ENCODE measurements around the gene FSD1.

FSD1 gene

DNA sequence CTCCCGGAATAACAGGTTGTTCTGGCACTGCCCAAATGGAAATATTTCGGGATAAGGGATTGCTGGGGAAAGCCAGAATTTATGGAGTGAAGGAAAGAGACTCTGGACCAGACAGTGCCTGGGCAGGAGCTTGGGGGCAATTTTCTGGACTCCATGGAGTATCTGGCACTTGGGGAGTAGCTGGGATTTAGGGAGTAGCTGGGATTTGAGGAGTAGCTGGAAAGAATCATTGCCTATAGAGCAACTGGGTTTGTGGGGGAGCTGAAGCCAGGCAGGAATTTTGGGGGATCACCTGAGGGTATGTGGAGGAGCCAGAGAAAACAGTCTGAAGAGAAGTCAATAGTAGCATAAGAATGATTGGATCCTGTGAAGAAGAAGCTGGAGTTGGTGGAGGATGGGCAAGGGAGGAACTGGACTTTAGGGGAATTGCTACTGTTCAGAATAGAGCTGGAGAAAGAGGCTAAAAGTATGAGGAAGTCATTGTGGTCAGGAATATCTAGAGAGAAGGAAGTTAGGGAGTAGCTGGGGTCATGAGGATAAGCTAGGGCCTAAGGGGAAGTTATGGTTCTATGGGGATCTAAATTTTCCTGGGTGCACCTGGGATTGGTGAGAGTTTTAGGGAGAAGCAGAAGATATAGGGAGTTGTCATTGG is 14.8 kb downstream of the FSD1 start:
- DNase-seq (ENCODE audit: low spot score), result no peak

DNA sequence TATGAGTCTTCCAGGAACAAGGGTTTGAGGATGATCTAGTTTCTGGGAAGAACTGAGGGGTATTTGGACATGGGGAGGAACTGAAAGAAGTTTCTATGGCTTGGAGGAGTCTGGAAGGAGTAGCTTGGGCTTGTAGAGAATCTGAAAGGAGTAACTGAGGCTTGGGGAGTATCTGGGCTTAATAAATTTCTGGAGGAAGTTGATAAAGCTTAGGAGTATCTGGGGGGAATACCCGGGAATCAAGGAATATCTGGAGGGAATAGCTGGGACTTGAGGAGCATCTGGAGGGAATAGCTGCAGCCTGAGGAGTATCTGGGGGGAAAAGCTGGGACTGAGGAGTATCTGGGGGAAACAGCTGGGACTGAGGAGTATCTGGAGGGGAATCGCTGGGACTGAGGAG is 16.0 kb downstream of the FSD1 start:
- no peak for DNase-seq (ENCODE audit: low spot score)

DNA sequence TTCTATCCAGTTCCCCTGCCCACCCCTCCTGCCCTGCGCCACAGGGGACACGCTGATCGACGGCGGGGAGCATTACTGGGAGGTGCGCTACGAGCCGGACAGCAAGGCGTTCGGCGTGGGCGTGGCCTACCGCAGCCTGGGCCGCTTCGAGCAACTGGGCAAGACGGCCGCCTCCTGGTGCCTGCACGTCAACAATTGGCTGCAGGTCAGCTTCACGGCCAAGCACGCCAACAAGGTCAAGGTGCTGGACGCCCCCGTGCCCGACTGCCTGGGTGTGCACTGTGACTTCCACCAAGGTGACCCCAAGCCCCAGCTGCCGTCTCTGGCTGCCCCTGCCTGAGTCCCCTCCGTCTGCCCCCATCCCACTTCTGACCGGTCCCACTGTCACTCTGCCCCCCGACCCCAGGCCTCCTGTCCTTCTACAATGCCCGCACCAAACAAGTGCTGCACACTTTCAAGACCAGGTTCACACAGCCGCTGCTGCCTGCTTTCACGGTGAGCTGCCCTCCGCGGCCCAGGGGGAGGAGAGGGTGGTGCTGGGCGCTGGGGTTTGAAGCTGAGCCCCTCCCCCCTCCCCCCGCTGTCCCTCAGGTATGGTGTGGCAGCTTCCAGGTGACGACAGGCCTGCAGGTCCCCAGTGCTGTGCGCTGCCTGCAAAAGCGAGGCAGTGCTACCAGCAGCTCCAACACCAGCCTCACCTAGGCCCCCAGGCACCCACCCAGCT is 18.7 kb downstream of the FSD1 start:
- DNase-seq (ENCODE audit: low spot score), result no peak

DNA sequence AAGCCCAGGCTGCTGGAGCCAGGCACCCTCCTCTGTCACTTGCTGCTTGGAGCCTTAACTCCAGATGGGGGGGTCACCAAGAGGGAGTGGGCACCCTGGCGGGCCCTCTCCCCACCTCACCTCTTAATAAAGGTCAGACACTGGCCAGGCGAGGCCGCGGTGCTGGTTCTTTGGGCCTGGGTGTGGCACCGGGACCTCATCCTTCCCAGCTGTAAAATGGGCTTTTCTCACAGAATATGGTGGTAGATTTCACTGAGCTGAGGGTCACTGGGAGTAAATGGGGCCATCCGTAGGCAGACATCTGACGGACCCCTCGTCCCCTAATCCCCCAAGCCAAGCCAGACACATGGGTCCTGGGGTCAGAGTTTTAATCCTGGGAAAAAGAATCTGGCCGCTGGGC is 19.3 kb downstream of the FSD1 start:
- DNase-seq (ENCODE audit: low spot score), result no peak

DNA sequence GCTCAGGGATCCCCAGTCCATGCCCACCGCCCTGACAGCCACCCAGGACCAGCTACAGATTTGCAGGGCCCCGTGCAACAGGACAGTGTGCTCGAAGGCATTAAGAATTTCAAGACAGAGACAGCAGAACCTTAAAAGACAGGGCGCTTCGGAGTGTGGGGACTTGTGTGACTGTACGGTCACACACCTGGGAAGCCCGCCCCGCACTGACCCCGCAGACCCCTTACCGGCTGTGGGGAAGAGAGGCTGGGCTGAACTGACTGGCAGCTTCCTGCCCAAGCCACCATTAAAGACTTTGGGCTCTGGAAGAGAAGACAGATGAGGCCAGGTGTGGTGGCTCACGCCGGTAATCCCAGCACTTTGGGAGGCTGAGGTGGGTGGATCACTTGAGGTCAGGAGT is 19.8 kb downstream of the FSD1 start:
- DNase-seq (ENCODE audit: low spot score), result no peak

DNA sequence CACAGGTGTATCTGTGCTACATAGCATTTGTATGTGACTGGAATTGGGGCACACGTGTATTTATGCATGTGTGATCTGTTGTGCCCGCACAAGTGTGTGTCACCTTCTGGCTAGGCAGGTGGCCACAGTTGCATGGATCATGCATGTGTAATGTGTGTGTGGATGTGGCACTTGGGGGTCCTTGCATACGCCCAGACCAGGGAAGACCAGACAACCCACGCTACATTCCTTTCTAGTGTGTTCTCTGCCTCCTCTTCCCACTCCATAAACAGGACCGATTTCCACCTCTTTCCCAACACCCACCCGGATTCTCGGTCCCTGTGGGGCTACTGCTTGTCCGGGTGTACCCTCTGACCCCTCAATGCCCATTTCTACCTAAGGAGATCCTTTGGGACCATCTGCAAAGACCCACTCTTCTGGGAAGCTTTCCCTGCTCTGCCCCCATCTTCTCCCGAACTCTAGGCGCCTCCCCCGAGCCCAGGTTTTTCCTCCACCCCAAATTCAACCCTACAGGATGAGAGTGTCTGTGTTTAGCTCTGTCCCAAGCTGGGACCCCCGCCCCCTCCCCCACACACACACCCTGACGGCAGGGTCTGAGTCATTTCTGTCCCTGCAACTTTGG is 21.9 kb downstream of the FSD1 start:
- no peak for DNase-seq (ENCODE audit: low spot score)

DNA sequence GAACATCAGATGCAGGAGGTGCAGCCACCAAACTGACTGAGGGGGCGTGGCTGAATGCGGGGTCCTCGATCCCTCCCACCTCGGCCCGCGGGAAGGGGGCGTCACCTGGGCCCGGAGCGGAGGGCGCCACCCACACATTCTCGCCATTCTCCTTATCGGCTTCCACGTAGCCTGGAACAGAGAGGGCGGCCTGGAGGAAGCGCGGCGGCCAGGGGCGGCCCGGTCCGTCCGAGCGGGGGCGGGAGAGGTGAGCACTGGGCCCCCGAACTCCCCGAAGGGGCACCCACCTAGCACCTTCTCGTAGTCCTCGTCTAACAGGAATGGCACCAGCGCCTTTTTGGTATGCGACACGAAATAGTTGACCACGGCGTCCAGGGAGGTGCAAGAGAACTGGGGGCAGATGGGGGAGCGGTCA is 22.4 kb downstream of the FSD1 start:
- no peak for DNase-seq (ENCODE audit: low spot score)

DNA sequence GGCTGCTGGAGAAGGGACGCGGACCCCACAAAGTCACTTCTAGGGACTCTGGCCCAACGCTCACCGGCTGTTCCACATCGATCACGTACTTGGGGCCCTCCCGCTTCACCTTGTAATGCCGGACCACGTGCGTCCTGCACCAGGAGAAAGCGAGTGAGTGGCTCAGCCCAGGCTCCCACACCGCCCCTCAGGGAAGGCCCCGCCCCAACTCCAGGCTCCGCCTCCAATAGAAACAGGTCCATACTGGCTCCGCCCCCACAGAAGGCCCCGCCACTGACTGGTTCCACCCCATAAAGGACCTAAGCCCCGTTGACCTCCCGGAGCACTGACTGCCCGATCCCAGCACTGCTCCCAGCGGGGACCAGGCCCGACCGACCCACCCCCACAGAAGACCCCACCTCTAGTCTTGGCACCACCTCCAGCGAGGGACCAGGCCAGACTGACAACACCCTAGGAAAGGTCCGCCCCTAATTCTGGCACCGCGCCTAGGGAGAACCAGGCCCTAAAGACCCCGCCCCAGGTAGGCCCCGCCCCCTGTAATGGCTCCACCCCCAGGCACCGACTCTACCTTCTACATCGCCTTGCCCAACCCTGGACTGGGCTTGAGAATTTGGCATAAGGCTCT is 23.0 kb downstream of the FSD1 start:
- peak; percentile 77 for DNase-seq (ENCODE audit: low spot score)

DNA sequence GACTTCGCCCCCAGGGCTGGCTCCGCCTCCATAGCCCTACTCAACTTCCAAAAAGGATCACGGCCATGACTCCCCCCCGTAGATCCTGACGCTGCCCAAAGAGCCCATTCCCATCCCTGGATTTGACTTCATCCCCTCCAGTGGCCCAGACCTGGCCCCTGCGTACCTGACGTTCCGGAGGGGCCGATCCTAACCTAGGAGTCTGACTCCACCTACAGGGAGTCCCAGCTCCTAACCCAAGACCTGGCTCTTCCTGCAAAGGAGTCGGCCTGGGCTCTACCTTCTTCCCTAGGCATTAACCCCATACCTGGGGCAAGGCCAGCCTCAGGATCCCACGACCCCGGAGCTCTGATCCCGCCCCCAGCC is 23.5 kb downstream of the FSD1 start:
- DNase-seq (ENCODE audit: low spot score), result no peak

DNA sequence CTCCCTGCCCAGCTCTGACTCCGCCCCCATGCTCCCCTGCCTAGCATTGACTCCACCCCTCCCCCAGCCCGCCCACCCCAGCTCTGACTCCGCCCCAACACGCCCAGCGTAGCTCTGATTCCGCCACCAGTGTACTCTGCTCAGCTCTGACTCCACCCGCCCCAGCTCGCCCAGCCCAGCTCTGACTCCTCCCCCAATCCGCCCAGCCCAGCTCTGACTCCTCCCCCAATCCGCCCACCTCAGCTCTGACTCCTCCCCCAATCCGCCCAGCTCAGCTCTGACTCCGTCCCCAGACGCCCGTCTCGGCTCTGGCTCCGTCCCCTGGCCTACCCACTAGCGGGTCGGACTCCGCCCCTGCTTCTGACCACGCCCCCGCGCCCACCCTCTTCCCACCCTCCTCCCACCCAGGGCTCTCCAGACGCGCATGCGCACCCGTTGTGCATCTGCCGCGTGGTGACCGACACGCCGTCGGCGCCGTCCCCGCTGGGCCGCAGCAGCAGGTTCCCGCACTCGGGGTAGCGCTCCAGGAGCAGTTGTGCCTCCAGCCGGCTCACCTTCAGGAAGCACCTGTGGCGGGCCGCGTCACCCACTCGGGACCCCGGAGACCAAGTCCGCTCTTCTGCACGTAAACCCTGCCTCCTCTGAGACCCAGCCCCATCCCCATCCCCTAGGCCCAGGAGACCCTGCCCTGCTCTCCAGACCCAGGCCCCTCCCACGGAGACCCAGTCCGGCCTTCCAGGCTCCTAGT is 24.0 kb downstream of the FSD1 start:
- DNase-seq (ENCODE audit: low spot score), result peak; percentile 98

DNA sequence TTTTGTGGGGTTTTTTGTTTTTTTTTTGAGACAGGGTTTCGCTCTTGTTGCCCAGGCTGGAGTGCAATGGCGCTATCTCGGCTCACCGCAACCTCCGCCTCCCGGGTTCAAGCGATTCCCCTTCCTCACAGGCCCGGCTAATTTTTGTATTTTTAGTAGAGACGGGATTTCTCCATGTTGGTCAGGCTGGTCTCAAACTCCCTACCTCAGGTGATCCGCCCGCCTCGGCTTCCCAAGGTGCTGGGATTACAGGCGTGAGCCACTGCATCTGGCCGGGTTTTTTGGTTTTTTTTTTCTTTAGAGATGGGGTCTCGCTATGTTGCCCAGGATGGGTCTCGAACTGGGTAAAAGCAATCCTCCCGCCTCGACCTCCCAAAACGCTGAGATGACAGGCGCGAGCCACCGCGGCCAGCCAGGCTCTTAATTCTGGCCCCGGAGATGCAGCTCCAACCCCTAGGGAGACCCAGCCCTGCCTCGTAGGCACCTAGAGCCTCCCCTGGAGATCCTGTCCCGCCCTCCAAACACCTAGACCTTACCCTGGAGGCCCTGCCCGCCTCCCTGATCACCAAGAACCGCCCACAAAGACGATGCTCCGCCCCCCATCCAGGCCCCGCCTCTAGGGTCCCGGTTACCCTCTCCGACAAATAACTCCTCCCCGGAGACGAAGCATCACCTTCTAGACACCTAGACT is 24.7 kb downstream of the FSD1 start:
- peak; percentile 28 for DNase-seq (ENCODE audit: low spot score)

DNA sequence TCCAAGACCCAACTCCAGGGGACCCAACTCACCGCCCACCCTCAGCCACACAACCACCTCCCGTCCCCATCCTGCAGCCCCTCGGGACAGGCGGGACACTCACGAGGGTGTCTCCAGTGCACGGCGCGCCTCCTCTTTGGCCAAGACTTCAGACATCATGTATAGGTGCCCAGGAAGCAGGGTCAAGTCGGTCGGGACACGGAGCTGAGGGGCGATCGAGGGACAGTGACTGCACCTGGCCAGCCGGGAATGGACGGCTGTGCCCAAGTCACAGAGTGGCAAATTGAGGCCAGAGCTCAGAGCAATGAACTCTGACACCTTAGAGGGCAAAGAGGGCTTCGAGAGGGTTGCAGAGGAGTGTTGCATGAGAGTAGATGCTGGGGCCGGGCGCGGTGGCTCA is 25.5 kb downstream of the FSD1 start:
- no peak for DNase-seq (ENCODE audit: low spot score)

DNA sequence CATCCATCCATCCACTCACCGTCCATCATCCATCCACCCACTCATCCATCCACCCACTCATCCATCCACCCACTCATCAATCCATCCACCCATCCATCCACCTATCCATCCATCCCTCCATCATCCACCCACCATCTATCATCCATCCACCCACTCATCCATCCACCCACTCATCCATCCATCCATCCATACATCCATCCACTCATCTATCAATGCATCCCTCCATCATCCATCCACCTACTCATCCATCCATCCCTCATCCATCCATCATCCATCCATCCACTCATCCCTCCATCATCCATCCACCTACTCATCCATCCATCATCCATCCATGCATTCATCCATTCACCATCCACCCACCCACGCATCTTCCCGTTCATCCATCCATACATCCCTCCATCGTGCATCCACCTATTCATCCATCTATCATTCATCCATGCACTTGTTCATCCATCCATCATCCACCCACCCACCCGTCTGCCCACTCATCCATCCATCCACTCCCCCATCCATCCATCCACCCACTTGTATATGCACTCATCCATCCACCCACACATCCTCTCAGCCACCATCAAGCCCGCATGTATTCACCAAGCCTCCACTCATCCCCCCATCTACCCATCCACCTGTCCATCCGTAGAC is 30.7 kb downstream of the FSD1 start:
- DNase-seq (ENCODE audit: low spot score), result no peak

DNA sequence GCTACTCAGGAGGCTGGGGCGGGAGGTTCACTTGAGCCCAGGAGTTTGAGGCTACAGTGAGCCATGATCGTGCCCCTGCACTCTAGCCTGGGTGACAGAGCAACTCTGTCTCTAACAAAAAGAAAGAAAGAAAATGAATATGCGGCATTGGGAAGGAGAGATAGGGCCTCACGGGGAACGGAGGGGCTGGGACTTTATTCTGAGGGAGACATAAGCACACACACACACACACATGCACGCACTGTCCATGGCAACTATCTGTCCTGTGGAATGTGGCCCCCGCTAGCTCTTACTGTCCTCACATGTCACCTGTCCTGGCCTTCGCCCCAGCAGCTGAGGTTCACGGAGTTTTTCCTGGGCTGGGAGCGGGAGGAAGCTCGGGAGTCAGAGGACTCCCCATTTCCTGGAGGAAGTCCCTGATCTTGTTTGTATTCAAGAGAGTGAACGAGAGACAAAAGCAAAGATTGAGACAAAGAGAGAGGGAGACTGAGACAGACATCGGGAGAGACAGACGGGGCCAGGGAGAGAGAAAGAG is 33.6 kb downstream of the FSD1 start:
- DNase-seq (ENCODE audit: low spot score), result no peak

DNA sequence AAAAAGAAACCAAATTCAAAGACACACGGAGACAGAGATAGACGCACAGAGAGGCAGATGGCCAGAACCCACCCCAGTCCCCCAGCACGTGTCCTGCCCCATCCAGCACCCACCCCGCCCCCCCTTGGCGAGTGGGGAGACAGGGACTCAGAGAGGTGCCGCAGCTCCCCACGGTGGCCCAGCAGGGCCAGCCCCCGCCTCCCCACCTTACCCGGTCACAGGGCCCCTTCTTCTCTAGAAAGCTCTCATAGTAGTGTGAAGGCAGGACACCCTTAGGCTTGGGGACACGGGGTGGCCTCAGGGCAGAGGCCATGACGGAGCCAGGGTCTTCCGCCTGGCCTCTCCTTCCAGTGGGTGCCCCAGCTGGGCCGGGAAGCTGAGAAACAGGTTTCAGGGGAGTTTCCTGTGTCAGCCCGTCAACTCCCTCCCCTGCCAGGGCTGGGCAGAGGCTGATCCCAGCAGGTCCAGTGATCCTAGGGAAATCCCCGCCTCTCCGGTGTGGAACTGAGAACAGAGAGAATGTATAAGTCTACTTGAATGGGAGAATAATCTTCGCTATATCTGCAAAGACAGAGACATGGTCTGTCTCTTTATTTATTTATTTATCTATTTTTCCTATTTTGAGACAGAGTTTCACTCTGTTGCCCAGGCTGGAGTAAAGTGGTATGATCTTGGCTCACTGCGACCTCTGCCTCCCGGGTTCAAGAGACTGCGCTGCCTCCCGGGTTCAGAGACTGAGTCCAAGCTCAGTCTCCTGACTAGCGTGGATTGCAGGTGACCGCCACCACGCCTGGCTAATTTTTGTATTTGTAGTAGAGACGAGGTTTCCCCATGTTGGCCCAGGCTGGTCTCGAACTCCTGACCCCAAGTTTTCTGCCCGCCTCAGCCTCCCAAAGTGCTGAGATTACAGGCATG is 34.3 kb downstream of the FSD1 start, which contains the start of gene STAP2:
STAP2 (minus strand) TSS at position 387 of the 915 bp plus-strand sequence; CDS start at position 313, 74 bp downstream.
- DNase-seq (ENCODE audit: low spot score), result no peak

DNA sequence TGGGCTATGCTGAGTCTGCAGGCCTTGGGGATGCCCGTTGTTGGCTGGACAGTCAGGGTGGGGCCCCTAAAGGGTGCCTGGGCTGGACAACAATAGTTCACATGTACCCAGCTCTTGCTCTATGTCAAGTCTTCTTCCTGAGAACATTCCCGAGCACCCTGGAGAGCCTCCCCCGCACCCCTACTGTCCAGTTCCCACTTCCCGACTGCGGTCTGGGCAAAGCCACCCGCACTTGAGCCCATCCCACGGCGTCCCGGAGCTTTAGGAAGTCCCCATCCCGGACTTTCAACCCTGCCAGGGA is 37.9 kb downstream of the FSD1 start:
- DNase-seq (ENCODE audit: low spot score), result no peak

DNA sequence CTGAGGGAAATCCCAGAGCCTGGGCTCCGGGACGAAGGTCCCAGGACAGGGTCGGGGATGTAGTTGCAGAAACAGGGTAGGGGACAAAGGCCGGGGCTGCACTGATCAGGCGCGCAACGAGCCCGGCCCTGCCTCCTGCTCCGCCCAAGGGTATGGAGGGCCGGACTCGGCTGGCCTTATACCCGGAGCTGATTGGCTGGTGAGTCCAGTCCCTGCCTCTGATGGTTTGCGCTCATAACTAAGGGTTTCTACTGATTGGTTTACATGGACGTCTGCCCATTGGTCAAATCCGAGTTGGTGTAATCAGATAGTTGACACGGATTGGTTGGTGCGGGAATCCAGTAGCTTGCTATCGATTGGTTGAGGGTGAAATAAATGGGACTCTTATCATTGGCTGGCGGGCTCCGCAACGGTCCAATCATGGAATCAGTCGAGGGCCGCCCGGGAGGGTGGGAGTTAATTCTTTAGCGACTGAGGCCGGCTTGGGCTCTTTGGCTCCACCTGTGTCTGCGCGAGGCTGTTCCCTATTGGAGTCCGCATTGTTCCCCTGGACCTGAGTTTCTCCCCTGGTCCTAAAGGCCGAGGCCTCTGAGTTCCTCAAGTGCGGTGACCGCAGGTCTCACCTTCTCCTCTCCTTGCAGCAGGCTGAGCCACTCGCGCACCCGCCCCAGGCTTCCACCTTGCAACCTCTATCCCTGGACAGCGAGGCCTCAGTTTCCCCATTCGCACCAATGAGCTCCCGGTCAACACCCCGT is 38.4 kb downstream of the FSD1 start:
- peak; percentile 100 for DNase-seq (ENCODE audit: low spot score)

DNA sequence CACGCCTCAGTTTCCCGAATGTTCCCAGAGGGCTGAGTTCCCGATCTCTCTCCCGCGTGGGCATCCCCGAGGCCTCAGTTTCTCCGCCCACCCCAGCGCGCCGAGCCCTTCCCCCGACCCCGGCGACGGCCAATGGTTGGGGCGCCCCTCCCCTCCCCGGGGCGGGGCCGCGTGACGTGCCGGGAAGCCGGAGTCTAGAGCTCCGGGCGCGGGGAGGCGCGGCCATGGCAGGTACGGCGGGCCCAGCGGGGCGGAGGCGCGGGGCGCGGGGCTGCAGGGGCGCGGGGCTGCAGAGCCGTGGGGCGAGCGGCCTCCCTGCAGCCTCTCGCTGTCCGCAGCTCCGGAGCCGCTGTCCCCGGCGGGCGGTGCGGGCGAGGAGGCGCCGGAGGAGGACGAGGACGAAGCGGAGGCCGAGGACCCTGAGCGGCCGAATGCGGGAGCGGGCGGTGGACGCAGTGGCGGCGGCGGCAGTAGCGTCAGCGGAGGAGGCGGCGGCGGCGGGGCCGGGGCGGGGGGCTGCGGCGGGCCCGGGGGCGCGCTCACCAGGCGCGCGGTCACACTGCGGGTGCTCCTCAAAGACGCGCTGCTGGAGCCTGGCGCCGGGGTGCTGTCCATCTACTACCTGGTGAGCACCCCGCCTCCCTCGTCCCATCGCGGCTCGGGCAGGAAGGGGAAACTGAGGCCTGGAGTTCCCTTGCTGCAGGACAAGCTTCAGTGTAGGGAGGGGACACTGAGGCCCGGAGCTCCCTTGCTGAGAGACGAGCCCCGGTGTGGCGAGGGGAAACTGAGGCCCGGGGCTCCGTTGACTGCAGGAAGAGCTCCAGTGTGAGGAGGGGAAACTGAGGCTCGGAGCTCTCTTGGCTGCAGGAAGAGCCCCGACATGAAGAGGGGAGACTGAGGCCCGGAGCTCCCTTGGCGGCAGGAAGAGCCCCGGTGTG is 39.2 kb downstream of the FSD1 start, which contains the start of gene MPND:
MPND (plus strand) TSS at position 193 of the 938 bp plus-strand sequence; CDS start at position 225, 32 bp downstream.
- peak; percentile 88 for DNase-seq (ENCODE audit: low spot score)
